GM19099 (cell line): Measurements from ENCODE around the gene RSRC1.
A peak's percentile ranks its signal among the peaks of the same experiment; 100 is the strongest.

Experiments
- POLR2A ChIP-seq: IDR thresholded peaks from 3 replicates; pipeline ENCODE4 v1.6.1; 2011; ENCODE audit warnings: low read depth; ENCODE audit not compliant: insufficient read length; ENCODE audit errors: extremely low read depth

The RSRC1 gene

DNA sequence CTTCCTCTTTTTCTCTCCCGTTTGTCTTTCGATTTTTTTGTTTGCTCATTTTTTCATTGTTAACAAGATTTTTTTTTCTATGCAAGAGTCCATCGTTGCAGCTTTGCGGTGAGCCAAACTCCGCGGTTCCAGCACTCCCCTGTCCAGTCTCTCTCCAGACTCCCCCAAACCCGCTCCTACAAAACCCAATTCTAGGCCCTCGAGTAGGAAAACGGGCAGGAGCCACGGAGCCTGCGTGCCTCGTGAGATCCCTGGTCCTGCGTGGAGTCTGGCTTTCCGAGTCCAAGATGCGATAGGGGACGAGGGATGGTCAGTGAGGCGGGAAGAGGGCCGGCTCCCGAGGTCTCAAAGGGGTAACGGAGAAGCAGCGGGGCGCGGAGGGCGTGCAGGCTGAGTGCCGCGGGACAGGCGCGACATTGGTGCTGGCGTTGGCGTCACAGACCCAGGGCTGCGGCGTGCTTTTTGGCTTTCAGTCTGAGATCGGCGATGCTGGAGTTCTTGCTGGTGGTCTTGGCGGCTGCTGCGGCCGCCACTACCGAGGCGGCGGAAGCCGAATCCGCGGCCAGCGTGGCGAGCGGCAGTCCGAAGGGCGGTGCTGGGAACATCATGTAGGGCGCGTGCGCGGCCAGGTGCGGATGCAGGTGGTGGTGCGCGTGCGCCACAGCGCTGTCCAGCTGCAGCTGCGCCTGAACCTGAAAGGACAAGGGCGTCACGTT, 12.1 kb upstream of the RSRC1 start:
- peak; percentile 82 for TF ChIP-seq POLR2A

DNA sequence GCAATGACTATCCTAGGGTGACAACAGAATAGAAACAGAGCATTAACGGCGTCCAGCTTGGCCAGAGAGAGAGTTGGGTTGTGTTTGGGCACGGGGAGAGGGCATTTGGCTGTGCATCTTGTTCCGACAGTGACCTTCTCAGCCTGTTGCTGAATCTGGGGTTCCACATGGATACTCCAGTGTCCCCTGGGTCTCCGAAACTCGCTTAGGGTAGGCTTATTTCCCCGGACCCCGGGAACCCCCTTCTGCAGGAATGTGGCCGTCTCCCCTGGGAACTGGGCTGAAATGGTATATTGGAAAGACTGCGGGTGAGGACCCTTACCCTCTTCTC, 11.6 kb upstream of the RSRC1 start:
- TF ChIP-seq POLR2A, result no peak

DNA sequence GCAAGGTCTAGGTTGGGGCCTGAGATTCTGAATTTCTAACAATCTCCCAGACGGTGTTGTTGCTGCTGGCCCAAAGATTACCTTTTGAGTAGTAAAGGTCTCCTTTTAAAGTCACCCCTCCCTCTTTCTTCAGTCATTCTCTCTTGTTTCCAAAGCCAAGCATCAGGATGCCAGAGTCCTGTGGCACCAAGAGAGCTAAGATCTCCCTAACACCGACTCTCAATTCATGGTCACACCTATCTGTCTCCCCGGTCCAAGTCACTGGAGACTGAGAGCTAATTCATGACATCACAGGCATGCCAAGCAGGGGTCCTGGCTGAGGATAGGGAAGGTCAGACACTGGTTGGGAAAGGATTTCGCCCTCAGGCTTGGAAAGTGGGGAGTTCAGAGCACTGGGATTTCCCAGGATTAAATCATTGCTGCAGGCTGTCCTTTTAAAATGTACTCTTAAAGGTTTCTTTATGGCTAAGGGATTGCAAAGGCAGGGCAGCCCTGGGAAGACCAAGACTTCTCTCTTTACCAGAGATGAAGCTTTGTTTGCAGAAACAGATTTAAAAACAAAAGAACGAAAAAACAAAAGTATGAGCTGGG, 11.0 kb upstream of the RSRC1 start:
- TF ChIP-seq POLR2A, result no peak

DNA sequence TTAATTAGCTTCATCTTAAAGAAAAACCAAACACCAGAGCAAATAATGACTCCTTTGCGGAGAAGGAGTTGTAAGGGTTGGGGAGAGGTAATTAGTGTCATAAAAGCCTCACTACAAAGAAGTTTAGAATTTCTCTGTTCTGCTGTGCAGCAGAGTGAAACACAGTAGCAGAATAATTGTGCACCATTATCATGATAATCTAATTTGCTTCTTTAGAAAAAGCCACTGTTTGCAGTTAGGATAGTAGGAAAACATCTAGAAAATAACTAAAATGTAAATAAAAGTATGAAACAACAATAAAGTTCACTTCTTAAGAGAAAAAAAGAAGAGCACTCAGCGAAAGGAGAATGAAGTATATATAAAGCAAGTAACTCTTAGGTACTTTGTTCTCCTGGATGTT, 9.2 kb upstream of the RSRC1 start:
- TF ChIP-seq POLR2A, result no peak

- TF ChIP-seq POLR2A, result no peak
Measured at GRCh38 chr3:158101335-158102241, 8.3 kb upstream of the RSRC1 start.

- no peak for TF ChIP-seq POLR2A
Measured at GRCh38 chr3:158102242-158103080, 7.4 kb upstream of the RSRC1 start.

- no peak for TF ChIP-seq POLR2A
Measured at GRCh38 chr3:158103081-158103886, 6.6 kb upstream of the RSRC1 start.

DNA sequence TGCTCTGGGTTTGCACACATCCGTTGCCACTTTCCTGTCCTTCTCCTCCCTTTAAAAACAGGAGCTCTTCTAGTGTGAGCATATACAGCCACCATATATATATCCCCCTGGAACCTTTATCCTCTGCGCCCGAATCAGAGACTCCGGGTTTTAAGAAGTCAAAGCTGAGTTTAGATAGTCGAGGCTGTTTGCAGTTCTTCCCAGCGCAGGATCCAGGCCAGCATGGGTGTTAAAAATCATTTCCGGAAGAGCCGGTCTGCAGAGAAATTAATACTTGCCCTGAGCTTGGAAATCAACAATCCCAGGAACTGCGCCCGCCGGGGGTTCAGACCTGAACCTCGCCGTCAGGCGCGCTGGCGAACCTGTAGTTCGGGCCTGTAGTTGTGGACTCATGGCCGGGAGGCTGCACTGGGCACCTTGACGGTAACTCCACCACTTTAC, 6.0 kb upstream of the RSRC1 start:
- no peak for TF ChIP-seq POLR2A

GRCh38 chr3:158104431-158104921, 5.4 kb upstream of the RSRC1 start:
- TF ChIP-seq POLR2A, result no peak

GRCh38 chr3:158105119-158105709, 4.7 kb upstream of the RSRC1 start:
- peak; percentile 18 for TF ChIP-seq POLR2A

DNA sequence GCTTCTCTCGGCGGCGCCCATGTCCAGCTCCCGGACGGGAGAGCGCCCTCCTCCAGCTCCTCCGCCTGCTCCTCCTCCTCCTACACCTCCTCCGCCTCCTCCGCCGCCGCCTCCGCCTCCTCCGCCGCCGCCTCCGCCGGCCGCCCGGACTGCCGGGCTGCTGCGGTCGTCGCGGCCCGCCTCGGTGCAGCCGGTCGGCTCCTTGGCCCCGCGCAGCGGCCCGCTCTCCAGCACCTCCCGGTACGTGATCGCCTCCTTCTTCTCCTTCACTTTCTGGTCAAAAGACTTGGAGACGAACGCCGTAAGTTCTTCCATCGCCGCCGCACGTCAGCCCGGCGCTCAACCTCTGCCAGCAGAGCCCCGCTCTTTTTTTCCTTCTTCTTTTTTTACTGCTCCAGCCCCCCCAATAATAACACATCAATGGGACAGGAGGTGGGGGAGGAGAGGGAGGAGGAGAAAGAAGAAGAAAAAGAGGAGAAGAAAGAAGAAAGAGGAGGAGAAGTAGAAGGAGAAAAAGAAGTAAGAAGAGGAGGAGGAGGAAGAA, 4.1 kb upstream of the RSRC1 start:
- no peak for TF ChIP-seq POLR2A

DNA sequence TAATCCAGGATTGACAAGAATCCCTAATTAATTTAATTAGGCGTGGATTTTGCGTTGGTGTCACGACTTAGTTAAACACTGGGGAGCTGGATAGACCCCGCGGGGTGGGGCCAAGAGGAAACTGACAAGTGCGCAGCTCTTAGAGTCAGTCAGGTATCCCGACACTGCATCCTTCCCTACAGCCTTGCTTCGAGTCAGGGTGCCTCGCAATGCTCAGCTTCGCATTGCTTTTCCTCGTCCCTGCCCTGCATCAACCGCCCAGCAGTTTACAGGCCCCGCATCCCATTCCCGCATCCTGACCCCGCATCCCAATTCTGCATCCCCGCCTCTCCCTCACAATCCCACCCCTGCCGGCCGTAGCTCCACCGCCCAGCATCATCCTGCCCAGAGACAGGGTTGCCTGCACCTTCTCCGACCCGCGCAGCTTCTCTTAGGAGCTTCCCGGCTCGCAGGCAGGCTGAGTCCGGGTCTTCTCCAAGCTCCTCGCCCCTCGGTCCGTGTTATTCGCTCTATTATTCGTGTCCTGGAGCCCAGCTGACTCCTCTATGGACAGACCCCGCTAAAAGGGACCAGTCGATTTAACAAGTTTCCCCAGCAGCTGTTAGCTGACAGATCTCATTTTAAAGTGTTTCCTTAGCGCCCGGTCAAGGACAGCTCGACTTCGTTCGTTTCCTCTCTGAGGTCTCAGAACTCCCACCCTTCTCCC, 3.0 kb upstream of the RSRC1 start:
- peak; percentile 8 for TF ChIP-seq POLR2A
